HG03095 (cell line): Measurements from ENCODE around the gene HJV.
"Not testable (repeated sequence)": the region's sequence is repeated elsewhere in the genome, so short reads cannot be mapped to it uniquely, and the experiment has no call there.

Experiments used
- ATAC-seq: cut with Tn5 transposase; IDR thresholded peaks from one replicate; pipeline ENCODE4 v1.9.1; 2021; ENCODE audit warnings: moderate library complexity; ENCODE audit not compliant: unreplicated experiment

Gene HJV, protein sequence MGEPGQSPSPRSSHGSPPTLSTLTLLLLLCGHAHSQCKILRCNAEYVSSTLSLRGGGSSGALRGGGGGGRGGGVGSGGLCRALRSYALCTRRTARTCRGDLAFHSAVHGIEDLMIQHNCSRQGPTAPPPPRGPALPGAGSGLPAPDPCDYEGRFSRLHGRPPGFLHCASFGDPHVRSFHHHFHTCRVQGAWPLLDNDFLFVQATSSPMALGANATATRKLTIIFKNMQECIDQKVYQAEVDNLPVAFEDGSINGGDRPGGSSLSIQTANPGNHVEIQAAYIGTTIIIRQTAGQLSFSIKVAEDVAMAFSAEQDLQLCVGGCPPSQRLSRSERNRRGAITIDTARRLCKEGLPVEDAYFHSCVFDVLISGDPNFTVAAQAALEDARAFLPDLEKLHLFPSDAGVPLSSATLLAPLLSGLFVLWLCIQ

DNA sequence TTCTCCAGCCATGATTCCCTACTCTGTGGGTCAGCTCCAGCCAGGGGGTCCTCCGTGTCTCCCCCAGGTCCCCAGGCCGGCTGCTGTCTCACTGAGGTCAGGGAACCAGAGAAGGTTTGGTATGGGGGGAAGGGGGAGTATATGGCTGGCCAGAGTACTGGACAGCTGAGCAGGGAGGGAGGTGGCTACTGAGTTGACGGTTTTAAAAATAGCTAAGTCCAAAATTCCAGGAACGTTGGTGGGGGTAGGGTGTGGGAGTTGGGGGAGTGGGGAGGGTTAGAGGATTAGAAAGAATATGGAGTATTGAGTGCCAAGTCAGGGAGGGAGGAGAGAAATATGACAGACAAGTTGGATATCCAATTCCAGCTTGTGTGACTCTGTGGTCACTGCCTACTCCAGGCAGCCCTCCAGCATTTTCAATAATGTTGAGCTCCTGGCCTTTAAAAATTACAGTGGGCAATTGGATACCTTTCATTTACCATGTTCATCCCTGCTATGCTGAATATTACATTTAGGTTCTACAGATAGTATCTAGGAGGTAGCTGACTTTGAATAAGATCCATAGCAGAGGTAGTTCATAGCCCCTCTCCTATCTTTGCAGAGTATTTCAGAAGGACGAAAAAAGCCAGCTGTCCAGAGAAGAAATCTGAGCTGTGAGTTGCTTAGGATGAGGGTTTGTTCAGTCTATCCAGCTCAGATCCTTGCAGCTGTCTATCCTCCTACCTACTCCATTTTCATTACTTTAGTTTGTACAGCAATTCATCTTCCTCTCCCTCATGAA, at the start of gene HJV:
TSS of gene HJV (minus strand) at position 114 of the 781 bp plus-strand sequence. CDS start 1,504 bp downstream, outside the sequence.
- no peak for ATAC-seq

DNA sequence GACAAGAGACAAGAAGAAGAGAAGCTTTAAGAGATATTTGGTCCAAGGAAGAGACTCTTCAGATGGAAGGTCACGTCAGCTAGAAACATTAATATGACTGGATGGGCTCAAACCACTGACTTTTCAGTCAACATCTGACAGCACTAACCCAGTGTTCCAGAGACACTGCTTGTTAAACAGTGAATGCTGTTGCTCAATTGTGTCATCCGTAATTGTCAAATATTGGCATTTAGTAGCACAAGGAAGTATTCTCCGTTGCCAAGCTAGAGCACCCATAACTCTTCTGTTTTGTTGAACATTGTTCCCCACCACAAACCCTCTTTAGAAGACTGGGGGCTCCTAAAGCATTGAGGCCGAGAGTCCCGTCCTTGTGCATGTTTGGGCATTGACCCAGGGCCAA, 37.6 kb upstream of the HJV start:
- not testable (repeated sequence) for ATAC-seq

DNA sequence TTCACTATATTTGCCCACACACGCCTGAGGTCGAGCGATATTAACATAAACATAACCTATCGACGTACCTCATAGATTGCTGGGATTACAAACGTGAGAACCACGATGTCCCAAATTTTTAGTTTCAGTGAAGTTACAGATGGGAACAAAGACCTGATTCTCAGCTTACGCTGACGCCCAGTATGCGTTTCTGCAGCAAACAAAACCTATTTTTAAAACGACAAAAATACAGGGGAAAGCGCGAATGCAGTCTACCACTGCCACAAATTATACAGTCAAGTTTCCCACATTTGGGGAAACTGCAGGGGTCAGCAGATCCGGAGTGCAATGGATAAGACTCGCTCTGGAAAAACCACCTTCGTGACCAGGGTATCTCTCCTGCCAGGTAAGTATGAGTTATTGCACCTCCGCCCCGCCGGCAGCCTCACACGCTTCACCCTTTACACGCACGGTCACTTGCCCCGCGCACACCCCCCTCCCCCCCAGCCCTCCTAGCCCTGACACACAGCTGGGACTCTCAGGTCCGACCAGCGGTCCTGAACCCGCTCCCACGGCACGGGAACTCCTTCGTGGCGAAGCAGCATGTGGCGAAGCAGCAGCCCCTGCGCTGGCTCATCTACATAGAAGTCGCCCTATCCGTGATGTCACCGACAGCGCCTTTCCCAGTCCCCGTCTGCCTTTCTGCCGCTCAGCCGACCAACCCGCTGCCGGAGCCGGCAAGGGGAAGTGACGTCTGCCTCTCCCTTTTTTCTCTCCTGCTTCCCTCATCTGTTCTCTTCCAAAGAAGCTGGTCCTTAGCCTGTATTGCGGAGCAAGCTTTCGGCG, 30.5 kb upstream of the HJV start:
- ATAC-seq = peak; percentile 81

DNA sequence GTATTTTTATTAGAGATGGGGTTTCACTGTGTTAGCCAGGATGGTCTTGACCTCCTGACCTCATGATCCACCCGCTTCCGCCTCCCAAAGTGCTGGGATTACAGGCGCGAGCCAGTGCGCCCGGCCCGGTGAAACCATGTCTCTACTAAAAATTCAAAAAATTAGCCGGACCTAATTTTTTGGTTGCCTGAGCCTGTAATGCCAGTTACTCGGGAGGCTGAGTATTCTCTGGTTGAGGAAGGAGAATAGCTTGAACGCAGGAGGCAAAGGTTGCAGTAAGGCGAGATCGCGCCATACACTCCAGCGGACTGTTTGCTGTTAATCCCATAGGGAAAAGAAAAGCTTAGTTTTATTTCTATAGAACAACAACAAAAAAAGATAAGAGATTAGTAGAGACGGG, 29.9 kb upstream of the HJV start:
- ATAC-seq = no peak

DNA sequence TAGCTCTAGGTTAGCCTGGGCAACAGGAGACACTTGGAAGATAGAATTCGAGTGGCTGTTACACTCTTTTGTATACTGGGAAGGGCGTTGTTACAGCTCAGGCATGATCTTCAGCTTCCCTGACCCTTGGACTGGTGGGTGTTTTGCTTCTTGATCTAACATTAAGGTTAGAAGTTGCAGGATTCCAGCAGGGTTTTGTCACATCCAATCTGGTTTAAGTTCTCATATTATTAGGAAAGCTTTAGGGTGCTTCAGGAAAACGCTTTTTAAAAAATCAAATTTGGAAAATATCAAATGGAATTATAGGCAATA, 29.1 kb upstream of the HJV start:
- ATAC-seq = not testable (repeated sequence)

DNA sequence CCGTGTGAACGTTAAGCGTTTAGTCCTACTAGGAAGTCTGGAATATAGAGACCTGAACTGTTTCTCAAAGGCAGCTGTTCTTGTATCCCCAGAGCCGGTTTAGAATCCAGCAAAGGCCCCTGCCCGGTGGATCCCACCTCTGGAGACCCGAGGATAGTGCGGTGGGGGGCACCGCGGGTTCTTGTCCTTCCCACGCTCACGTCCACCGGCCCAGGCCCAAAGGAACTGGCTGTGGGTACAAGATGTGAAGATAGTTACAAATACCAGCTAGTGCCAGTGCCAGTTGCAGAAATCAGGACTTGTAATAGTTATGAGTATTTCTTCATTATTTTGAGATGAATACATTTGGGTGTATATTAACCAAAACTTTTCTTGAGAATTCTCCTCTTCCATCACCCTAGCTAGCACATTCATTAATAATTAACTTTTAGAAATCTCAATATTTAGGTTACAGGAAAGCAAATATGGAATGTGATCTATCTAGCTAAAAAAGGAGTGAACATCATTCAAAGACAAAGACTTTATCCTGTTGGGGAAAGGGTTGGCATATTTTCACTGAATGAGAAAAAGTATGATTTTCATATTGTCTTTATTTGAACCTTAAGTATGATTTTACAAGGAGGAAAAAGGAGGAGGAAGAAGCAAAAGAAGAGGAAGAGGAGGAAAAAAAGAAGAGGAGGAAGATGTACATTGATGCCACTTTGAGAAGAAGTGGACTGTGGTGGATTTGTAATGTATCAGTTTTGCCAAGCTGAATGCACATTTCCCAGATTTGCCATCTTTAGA, 28.5 kb upstream of the HJV start:
- ATAC-seq = not testable (repeated sequence)

DNA sequence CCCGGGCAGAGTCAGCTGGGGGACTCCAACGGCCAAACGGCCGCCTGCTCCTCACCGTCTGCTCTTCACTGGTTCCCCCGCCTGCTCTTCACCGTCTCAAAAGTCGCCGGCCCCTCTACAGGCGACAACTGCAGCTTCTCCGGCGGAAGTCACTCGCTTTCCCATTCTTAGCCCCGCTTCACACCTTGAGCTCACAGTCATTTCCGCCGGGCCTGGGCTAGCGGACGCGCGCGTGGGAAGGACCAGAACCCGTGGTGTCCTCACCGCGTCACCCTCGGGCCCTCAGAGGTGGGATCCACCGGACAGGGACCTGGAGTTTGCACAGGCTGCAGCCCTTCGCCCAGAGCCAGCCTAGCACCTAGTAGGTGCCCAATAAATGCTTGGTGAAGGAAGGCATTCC, 27.9 kb upstream of the HJV start:
- no peak for ATAC-seq

DNA sequence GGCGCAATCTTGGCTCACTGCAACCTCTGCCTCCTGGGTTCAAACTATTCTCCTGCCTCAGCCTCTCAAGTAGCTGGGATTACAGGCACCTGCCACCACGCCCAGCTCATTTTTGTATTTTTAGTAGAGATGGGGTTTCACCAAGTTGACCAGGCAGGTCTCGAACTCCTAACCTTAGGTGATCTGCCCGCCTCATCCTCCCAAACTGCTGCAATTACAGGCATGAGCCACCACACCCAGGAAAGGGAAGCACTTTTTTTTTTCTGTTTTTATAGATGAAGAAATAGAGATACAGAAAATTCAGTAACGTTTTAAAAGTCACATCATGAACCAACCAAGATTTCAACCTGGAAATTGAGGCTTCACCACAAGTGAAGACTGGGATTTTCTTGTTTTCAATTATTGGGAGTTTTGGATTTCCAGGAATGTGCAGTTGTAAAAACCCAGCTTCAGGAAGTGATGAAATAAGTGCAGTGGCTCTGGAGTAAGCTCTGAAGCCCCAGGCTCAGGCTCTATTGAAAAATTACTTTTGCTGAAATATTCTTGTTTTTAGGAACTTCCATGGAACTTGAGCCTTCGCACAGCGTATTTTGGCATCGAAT, 27.1 kb upstream of the HJV start:
- not testable (repeated sequence) for ATAC-seq

DNA sequence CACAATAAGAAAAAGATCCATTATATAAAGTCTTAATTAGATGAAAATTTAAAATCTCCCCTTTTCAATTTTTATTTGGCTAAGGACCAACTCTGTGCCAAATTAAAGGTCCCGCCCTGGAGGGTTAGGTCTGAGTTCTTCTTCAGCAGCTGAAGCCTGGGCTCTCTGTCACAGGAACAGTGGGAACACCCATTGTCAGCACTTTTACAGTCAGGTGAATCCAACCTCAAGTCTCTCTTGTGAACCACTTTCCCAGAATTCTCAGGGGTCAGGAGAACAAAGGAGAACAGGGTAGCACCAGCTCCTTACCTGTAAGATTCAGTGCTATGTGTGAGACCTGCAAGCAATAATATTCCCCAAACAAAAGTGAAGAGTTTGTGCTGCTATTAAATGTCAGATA, 25.1 kb upstream of the HJV start:
- no peak for ATAC-seq

DNA sequence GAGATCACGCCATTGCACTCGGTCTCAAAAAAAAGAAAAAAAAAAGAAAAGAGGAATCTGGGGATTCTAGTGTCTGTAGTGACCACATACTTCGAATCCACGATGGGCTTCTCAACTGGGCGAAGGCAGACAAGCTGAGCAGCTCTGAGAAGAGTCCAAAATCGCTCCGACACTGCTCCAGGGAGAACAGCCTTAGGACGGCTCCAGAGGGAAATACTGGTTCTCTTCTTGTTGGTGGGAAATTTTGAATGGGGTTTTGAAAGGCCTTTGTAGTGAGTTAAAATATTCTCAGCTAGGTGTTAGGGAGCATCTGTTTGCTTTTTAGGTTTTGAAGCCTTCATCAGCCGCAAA, 18.3 kb upstream of the HJV start:
- ATAC-seq = no peak

DNA sequence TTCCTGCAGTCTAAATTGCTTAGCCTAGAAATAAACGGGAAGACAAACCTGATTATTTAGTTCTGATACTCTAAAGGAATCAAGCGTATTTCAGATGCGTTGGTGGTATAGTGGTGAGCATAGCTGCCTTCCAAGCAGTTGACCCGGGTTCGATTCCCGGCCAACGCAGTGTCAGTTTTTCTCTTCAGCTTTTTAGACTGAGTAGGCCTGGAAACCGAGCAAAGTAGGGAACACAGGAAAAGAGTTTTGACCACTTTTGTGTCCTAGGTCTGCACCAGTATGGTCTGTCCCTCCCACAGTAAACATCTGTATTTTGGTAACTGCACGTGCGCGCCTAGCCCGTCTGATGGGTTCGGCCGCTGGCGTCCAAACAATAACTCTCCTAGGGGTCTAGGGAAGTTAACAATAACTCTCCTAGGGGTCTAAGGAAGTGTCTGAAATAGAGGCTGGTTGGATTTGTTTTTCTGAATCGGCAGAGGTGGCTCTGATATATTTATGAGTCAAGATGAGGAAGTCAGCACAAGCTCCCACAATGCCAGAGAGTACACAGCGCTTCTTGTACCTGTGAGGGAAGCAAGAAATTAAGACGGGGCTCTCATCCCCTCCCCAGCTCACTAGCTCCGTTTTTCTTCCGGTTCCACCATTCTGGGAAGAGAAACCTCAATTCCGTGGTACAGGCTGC, 15.6 kb upstream of the HJV start:
- peak; percentile 37 for ATAC-seq

DNA sequence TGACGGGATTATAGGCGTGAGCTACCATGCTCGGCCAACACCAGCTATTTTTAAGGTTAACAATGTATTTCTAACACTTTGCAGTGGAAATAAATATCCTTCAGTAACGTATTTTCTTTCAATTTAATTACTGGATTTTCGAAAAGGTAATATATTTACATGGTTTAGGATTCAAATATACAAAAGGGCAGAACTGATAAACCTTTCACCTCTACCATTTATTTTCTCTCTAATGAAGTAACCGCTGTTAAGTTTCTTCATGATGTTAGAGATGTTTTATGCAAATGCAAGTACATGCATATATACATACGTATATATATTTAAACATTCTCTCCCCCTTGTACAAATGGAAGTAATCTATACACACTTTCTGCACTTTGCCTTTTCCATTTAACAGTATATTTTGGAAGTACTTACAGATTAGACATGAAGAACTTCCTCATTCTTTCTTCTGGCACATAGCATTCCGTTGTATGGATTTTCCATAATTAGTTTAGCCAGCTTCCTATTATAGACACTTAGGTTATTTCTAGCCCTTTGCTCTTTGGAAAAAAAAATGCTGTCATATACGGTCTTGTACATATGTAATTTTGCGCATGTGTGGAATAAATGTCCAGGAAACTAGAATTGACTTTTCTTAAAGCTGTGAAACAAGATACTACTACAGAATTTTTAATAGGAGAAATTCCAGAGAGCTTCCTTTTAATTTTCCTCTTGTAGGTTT, 14.9 kb upstream of the HJV start:
- no peak for ATAC-seq

DNA sequence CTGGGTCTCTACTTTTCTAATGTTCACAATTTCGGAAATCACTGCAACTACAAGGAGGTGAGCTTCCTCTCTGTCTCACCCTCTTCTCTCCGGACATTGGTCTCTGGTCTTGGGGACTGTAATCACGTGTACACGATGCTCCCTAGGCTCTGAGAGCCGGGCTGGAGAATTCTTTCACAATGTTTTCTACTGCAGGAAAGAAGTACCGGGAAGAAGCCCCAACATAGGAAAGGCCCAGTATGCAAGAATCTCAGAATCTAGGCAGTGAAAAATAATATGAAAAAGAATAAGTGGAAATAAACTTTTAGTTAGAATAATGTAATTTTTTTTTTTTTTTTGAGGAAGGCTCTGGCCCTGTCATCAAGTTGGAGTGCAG, 13.5 kb upstream of the HJV start:
- ATAC-seq = no peak

DNA sequence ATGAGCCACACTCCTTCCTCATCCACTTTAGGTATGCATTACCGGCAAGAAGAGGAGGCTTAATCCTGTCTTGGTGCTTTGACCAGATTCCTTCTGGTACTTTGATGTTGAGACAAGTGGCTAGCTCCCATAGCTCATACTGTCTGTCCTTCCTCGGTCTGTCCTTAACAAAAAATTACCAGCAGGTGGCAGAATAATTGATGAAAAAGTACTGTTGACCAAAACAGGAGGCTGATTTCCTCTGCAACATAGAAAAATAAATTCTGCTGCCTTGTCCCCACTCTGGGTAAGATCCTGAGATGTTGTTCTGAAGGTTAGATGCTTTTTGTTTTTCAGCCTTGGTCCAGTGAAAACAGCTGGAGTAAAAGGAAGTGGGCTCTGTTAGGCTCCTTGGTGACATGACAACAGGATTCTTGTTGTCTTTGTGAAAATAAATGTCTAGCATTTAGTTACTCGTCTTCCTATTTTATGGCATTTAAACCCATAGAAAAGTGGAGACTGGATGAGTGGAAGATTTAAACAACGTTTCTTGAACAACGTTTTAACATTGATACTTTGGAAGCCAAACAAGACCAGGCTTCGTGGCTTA, 11.2 kb upstream of the HJV start:
- no peak for ATAC-seq

DNA sequence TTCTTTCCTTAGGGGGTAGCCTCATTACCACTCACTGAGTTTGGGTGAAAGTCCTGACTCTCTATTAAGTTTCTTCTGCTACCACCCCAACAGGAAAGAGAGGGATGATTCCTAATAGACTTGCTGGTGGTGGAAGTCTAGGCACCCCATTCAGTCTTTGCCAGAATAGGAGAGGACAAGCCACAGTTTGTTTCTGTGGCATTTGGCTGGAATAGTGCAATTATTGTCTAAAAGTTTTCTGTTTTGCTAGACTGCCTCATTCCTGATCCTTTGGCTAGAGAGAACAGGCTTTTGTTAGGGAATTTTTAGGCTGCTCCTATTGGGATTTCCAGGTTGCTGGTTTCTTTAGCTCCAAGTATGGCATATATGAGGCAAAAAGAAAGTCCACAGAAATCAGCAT, 9.9 kb upstream of the HJV start:
- no peak for ATAC-seq

DNA sequence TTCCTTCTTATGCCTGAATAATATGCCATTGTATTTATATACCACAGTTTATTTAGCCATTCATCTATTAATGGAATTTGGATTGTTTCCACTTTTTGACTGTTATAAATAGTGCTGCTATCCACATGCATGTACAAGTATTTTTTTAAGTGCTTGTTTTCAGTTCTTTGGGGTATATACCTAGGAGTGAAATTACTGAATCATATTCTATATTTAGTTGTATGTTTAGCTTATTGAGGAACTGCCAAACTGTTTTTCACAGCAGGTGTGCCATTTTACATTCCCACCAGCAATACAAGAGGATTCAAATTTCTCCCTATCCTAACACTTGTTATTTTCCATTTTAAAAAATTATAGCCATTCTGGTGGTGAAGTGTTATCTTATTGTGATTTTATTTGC, 7.6 kb upstream of the HJV start:
- ATAC-seq = no peak

DNA sequence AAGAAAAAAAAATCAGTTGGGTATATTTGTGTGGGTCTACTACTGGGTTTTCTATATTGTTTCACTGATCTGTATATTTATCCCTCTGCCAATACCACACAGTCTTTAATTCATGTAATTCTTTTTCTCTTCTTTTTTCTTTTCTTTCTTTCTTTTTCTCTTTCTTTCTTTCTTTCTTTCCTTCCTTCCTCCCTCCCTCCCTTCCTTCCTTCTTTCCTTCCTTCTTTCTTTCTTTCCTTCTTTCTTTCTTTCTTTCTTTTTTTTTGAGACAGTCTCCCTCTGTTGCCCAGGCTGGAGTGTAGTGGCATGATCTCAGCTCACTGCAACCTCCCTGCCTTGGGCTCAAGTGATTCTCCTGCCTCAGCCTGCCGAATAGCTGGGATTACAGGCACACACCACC, 5.1 kb upstream of the HJV start:
- not testable (repeated sequence) for ATAC-seq

DNA sequence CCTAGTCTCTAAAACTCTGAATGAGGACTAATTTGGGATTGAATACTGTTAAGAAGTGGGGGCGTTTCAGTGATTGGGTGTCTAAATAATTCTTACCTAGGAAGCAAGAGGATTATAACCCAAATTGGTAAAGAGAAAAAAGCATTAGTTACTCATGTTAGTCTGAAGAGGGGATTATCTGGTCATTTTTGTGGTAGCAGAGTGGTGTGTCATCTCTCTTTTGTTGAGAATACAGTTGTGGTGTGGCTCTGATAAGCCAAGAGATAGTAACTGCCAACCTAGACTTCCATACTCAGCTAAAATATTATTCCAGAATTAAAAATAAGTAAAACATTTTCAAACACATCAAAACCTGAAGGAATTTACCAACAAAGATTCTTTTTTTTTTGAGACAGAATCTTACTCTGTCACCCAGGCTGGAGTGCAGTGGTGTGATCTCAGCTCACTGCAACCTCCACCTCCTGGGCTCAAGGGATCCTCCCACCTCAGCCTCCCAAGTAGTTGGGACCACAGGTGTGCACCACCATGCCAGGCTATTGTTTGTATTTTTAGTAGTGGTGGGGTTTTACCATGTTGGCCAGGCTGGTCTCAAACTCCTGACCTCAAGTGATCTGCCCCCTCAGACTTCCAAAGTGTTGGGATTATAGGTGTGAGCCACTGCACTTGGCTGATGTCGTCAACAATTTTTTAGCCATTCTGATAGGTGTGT, 4.4 kb upstream of the HJV start:
- not testable (repeated sequence) for ATAC-seq
